Limb (tissue), 2 donors: ENCODE data around the gene MTAP.

Experiments
- DNase-seq, 2 donors: peaks; one replicate each; pipeline ENCODE4 v3.0.0-alpha.2; 2016; ENCODE audit errors: extremely low spot score in 2 of 2

The MTAP gene

DNA sequence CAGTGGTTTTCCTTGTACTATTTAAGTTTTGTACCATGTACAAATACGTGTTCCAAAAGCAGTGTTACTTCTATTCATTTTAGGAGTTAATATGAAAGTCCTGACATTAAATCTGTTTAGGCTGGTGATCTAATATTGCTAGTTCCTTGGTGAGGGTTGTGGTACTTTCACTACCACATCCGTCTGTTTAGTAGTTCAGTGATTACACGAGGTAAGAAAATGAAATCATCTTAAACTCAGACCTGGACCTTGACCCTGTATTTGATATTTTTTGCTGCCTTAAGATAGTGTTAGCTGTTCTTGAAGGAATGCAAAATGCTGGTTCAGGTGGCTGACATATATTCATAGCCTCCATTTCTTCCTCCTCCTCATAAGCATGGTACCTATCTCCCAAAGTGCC lies 50.3 kb downstream of the MTAP start:
- DNase-seq, result no peak

DNA sequence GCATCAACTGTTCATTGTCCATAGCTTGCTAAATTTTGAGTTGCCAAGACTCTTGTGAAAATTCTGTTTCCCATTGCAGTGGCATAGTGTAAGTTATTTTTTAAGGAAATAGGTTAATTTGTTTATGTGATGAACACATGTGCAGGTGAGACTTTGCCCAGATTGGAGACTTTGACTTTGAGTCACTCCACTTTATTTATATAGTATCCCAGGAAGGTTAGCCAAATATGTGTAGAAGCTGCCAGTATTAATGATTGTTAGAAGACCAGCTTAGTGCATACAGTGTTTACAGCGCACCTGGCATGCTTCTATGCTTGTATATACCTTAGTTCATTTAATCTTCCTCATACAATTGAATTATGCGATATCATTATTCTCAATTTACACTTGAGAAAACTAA lies 51.0 kb downstream of the MTAP start:
- no peak for DNase-seq

DNA sequence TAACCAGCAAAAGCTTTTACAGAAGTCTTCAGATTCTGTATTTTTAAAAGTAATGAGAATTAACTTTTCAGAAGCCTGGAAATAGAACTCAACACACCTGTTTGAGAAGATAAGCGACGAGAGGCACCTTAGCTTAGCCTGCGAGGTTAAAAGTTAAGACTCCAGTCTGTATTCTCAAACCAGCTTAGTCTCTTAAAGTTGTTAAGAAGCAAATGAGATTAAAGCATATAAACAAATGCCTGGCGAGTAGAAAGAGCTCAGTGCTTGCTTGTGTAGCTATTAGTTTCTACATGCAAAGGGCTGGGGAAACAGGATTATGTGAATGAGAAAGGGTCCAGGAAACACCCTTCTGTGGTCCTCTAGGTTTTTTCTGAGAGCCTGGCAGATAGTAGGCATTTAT lies 51.7 kb downstream of the MTAP start:
- DNase-seq, result no peak

DNA sequence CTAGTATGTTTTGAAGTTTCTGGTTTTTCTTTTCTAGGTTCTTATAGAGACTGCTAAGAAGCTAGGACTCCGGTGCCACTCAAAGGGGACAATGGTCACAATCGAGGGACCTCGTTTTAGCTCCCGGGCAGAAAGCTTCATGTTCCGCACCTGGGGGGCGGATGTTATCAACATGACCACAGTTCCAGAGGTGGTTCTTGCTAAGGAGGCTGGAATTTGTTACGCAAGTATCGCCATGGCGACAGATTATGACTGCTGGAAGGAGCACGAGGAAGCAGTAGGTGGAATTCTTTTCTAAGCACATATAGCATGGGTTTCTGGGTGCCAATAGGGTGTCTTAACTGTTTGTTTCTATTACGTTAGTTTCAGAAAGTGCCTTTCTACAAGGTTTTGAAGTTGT lies 52.2 kb downstream of the MTAP start:
- no peak for DNase-seq

DNA sequence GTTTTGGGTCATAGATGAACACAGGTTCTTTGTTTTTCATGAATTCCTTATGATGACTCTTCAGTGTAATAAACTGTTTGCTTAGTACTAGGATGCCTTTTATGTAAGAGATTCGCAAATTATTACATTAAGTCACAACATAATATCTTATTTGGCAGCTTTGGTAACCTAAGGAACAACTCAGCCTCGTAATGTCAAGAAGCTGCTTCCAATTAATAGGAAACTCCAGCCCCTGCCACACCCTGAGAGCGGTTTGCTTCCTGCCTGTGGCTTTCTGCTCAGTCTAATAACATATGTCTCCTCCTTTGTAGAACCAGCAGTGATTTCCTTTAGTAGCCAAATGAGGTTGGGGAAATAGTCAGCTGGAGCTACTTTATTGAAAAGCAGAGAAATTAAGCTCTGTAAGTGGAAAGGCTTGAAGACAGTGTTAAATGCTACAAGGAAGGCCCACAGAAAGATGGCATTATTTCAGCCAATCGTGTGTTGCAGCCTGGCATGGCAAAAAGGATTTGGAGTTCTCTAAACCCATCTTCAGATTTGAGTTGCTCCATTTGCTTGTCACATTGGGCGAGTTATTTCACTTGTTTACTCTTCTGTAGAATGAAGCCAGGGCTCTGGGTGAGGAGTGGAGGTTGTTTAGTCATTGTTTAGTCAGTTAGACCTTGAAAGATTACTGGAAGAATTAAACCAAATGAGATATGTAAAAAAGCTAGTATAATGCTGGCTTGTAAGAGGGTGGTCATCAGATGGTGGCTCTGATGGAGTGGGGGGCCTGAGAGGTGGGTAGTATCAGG lies 54.1 kb downstream of the MTAP start:
- DNase-seq, result no peak

DNA sequence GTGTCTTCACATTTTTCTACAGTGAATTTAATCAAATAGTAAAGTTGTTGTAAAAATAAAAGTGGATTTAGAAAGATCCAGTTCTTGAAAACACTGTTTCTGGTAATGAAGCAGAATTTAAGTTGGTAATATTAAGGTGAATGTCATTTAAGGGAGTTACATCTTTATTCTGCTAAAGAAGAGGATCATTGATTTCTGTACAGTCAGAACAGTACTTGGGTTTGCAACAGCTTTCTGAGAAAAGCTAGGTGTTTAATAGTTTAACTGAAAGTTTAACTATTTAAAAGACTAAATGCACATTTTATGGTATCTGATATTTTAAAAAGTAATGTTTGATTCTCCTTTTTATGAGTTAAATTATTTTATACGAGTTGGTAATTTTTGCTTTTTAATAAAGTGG lies 60.4 kb downstream of the MTAP start:
- DNase-seq, result no peak

DNA sequence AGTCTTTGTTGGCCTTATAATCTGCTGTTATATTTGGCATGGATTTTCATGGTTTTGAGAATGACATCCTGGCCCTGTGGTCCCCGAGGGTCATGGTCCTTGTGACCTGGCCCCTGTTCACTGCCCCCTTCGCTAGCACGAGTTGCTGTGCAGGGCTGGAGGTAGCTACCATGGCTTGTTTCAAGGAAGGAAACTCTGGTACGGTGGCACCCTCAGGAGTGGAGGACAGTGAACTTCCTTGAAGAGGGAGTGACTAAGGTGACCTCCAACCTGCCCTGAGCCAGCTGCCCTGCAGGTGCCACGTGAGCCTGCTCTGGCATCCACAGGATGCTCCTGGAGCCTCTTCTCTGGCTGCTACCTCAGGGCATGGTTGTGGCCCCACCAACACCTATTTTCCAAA lies 62.1 kb downstream of the MTAP start:
- DNase-seq, result no peak

DNA sequence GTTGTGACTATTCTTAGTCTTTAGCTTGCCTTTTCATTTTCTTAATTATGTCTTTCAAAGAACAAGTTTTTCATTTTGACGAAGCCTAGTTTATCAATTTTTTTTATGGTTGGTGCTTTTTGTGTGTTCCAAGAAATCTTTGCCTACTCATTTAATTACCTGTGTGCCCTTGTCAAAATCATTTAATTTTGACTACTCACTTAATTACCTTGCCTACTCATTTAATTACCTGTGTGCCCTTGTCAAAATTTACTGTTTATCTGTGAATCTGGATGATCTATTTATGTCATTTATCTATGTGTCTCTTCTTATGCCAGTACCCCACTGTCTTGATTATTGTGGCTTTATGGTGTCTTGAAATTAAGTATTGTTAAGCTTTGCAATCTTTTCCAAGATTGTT lies 63.9 kb downstream of the MTAP start:
- DNase-seq, result no peak

DNA sequence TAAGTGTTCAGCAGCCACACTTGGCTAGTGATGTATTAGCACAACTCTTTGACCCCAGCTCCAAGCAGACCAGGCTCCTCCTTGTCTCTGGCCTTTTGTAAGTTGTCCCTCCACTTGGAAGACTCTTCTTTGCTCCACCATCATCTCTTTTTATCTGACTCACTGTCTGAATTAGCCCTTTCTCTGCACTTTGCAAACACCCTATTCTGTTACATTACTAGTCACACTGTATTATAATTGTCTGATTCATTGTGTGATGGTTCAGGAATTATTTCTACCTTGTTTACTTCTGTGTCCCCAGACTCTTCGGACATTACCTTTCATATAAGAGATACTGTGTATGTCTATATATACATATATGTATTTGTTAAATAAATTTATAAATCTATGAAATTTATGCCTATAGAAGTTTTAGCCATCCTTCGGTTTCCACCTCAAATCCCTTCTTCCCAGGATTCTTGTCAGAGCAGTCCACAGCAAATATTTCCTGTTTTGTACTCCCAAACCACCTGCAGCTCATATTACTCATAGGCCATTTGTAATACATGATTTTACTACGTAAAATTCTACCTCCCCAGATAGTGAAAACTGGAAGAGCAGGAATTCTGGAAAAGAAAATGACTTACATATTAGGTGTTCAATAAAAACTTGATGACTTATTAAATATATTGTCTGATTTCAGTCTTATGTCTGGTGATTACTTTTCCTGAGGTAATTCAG lies 69.0 kb downstream of the MTAP start:
- DNase-seq, result no peak

DNA sequence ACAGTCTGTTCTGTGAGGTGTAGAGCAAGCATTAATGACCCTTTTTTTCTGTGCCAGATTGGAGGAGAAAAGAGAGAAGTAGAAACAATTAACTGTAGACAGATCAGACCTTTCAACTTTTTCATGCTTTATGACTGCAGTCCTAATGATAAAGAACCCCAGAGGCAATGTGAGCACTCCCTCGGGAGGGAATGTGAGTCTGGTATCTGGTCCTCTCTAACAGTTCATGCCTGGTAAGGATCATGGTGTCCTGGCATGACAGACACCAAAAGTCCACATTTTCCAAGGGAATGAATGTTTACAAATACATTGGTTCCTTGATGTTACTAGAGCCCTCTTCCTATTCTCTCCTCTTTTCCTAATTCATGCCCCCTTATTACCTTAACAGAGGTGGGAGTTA lies 70.3 kb downstream of the MTAP start:
- DNase-seq, result no peak

DNA sequence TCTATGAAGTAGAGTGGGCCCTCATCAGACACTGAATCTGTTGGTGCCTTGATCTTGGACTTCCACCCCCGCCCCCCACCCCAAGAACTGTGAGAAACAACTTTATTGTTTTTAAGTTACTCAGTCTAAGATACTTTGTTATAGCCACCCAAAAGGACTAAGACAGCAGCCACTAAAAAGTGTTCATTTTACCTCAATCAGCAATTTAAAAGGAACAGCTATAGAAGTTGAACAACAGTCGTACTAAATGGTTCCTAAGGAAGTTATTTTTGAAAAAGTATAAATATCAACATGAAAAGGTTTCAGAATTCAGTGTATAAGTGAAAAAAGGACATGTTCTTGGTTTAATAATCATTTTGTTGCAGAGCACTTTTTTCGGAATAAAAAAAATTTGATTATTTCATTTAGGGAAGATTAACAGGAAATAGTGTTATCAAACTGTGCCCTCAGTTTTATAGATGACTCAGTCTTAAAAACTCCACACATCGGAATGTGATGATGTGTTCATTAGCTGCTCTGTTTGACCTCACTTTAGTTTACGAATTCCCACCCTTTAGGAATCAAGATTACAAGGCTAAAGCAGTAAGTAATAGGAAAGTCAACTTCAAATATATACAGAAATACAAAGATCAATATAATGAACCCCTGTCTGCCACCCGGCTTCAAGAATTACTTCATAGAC lies 71.2 kb downstream of the MTAP start:
- no peak for DNase-seq

DNA sequence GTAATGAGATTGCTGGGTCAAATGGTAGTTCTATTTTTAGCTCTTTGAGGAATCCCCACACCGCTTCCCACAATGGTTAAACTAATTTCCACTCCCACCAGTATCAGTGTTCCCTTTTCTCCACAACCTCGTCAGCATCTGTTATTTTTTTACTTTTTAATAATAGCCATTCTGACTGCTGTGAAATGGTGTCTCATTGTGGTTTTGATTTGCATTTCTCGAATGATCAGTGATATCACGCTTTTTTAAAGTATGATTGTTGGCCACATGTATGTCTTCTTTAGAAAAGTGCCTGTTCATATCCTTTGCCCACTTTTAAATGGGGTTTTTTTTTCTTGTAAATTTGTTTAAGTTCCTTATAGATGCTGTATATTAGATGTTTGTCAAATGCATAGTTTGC lies 73.5 kb downstream of the MTAP start:
- DNase-seq, result no peak

DNA sequence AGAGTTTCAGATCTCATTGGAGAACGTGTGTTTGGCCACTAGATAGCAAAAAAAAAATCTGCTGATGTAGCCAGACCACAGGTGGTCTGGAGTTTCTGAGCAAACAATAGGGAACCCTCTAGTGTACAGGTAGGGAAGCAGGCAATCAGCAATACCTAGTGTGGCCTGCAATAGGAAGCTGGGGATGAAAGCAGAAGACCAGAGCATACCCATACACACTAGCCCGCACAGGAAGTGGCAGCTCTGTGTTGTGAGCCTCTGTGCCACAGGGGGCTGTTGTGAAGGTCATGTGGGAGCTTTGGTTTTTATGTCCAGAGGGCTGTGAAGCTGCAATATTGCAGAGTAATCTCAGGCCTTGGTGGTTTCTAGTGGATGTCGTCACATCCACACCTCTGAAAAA lies 81.2 kb downstream of the MTAP start:
- DNase-seq, result no peak

DNA sequence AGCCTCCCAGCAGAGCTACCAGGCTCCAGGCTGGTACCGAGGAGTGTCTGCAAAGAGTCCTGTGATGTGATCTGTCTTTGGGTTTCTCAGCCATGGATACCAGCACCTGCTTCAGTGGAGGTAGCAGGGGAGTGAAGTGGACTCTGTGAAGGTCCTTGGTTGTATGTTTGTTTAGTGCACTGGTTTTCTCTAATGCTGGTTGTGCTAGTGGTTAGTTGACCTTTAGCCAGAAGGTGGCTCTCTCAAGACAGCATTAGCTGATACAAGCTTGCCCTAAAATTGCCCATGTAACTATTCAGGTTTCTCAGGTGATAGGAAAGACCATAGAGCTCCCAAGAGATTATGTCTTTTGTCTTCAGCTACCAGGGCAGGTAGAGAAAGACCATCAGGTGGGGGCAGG lies 87.2 kb downstream of the MTAP start:
- DNase-seq, result no peak

DNA sequence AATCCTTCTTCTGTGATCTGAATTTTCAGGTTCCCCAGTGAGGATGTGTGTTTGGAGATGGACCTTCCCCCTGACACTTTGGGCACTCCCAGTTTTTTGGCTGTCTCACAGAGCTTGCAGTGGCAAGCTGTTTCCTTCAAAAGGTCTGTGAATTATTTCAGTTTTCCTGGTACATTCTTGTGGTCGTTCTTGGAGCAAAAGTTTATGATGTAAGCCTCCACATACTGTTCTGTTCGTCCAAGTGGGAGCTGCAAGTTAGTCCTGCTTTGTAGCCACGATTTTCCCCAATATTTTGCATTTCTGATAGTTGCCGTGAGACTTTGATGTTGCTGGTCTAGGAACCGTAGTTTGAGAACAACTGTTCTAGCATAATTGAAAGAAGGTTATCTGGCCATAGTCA lies 88.3 kb downstream of the MTAP start:
- no peak for DNase-seq

DNA sequence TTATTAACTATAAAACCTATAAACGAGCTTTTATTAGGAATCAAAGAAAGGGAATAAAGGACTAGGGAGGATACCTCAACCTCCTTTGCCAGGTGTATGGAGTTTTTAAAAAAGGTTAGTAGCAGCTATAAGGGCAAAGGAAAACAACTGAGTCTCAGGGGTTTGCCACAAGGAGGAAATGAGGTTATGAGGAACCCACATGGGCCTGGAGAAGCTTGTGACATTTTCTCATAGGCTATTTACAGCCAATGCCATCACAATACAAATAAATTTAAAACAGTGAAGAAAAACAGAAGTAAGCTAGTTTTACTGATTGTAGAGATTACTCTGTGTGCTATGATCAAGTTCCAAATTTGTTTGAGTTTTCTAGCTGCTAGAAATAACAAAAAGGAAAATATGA lies 99.1 kb downstream of the MTAP start:
- DNase-seq, result no peak

DNA sequence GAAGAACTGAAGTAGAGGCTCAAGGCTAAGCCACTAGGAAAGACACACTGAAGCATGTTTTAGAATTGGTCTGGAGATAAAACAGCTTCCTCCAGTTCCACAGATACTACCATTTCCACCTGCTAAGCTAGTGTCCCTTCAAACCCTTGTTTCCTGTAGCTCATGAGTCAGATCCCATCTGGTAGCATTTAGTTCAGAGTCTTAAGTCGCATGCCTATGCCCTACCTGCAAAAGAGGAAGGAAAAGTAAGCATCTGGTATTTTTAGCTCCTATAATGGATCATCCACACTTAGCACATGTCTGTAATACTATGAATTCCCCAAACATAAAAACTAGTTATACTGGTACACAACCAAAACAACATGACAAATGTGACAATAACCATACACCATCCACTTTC lies 99.7 kb downstream of the MTAP start:
- DNase-seq, result no peak

DNA sequence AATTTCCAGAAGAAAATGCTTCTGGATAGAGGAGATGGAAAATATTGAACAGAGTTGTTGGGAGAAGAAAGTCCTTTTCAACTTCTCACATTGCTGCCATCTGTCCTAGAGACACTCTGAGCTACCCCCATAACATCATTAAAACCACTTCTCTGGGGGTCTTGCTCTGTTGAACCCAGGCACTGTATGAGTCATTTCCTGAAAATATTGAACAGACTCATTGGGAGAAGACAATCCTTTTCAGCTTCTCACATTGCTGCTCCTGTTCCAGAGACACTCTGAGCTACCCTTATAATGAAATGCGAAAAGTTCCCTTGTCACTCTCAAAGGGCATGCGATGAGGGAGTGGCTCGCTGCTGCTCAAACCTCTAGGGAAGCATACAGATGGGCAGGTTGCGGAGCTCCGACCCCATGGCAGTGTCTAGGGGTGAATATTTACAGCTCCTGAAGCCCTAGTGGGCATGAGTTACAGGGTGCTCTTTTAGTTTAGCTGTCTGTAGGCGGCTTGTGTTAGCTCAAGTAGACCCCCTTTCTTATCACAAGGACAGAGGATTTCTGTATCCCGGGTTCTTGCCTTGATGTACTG lies 101.0 kb downstream of the MTAP start:
- DNase-seq, result no peak

DNA sequence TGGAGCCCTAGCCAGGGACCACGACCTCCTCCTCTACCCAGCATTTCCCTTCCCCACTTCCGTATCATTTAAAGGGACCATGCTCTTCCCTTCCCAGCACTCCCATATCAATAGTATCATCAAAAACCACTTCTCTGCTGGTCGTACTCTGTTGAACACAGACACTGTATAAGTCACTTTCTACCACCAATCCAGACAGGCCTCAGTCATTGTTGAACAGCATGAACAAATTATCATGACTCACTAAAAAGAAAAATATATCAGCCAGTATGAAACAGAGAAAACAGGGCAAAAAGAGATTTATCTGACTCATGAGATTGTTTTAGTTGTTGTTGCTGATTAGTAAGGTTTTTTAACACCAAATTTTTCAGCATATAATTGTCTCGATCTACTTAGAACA lies 101.9 kb downstream of the MTAP start:
- DNase-seq, result no peak

DNA sequence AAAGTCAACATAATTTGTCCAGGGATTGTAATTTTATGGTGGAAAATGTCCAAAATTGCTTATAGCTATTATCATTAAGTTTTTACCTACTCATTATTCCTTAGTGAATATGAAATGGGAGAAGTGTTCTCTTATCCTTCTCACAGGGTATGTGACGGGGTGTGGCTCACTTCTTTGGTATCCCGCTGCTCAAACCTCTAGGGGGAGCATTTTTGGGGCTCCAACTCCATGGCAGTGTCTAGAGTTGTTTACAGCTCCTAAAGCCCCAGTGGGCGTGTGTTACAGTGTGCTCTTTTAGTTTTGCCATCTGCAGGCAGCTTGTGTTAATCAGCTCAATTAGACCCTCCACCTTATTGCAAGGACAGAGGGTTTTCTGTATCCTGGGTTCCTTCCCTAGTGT lies 102.3 kb downstream of the MTAP start:
- DNase-seq, result no peak

DNA sequence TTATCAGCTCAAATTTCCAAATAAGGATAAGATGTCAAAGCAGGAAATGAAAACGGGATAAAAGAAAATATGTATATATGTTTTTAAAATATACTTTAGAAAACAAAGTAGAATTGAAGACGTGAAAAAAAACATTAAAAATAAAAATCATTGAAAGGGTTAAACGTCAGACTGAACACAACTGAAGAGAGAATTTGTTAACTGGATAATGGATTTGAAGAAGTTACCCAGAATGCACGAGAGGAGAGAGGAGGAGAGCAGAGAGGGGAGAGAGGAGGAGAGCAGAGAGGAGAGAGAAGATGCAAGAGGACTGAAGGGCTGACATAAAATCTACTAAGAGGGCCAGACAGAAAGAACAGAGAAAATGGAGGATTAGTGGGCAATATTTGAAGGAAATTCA lies 103.8 kb downstream of the MTAP start:
- DNase-seq, result no peak

DNA sequence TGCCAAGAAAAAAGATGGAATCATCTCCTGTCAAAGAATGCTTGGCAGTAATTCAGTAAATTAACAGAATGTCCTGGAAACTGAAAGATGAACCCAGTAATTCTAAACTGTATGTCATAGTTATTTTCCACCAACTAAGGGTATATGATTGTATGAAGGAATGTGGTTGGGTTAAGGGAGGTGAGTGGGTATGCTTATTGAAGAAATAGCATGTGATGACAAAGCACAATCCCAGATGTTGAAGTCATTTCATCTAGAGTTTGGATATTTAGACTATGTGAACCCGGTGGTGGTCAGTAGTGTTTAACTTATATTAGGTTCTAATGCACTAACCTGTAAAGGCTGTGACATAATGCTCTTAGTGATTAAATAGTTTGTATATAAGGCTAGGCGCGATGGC lies 104.4 kb downstream of the MTAP start:
- DNase-seq, result no peak
